Skeletal muscle tissue (tissue), 4 donors: Measurements from ENCODE around the gene CAPN9. TPM values are rescaled to one million over a fixed set of nuclear protein-coding genes. Genes with fewer than 3 reads are reported as not detected.
A peak's percentile ranks its signal among the peaks of the same experiment; 100 is the strongest.

Experiments used
- H3K27ac ChIP-seq: one replicate; pipeline ENCODE4 v1.7.0; 2013; ENCODE audit warnings: mild to moderate bottlenecking, low read depth, low read length, inconsistent platforms
- H3K27me3 ChIP-seq, 3 donors: one replicate each; pipeline ENCODE4 v1.7.0; 2013; ENCODE audit warnings: low read length in 3 of 3; ENCODE audit not compliant: control insufficient read depth in 3 of 3, insufficient read depth in 3 of 3
- H3K36me3 ChIP-seq, 3 donors: one replicate each; pipeline ENCODE4 v1.7.0; 2013; ENCODE audit warnings: low read length in 3 of 3; ENCODE audit not compliant: control insufficient read depth in 3 of 3, insufficient read depth in 3 of 3
- H3K4me1 ChIP-seq, 3 donors: one replicate each; pipeline ENCODE4 v1.7.0; 2013; ENCODE audit warnings: low read length in 3 of 3, mild to moderate bottlenecking in 3 of 3; ENCODE audit not compliant: control insufficient read depth in 3 of 3, insufficient read depth in 3 of 3
- H3K4me3 ChIP-seq, 3 donors: one replicate each; pipeline ENCODE4 v1.7.0; 2013; ENCODE audit warnings: low read length in 3 of 3
- H3K9ac ChIP-seq, 3 donors: one replicate each; pipeline ENCODE4 v1.7.0; 2013; ENCODE audit warnings: low read length in 3 of 3, mild to moderate bottlenecking in 3 of 3, moderate library complexity in 2 of 3, low read depth in 1 of 3
- H3K9me3 ChIP-seq, 3 donors: one replicate each; pipeline ENCODE4 v1.7.0; 2013; ENCODE audit warnings: low read length in 3 of 3; ENCODE audit not compliant: control insufficient read depth in 3 of 3
- total RNA-seq: library from RNA; depleted of rRNA; stranded (reverse); fragments of >200 nt; gene quantifications from one replicate; pipeline ENCODE4 v1.2.3, GENCODE V29; 2014
- donor health status: Osteomylitis.

Gene CAPN9
- total RNA-seq, 1 donor from 2014 or later: under 0.01 TPM

GRCh38 chr1:230793463-230793745 is 46.2 kb downstream of the CAPN9 start:
- no peak overlapping the region for H3K27ac ChIP-seq
- H3K4me1 ChIP-seq: no peaks in the 10 kb centered on the region
- peaks cover 0 to 8% (median 0%) of the 10 kb centered on the region in 3 donors for H3K27me3 ChIP-seq
- H3K9me3 ChIP-seq: no peaks in the 10 kb centered on the region
- no peak overlapping the region for H3K9ac ChIP-seq
- no peak overlapping the region for H3K4me3 ChIP-seq
- H3K36me3 ChIP-seq: no peaks in the 10 kb centered on the region

GRCh38 chr1:230794431-230794830 is 47.2 kb downstream of the CAPN9 start:
- Histone ChIP-seq H3K27me3 (peaks cover 0 to 8% (median 0%) of the 10 kb centered on the region in 3 donors), H3K4me3 (no peak overlapping the region), H3K27ac (no peak overlapping the region), H3K36me3 (no peaks in the 10 kb centered on the region), H3K9me3 (no peaks in the 10 kb centered on the region), H3K4me1 (no peaks in the 10 kb centered on the region), H3K9ac (no peak overlapping the region)

GRCh38 chr1:230794871-230795605 is 47.9 kb downstream of the CAPN9 start:
- H3K9ac ChIP-seq: no peak overlapping the region

GRCh38 chr1:230796626-230797025 is 49.4 kb downstream of the CAPN9 start:
- no peaks in the 10 kb centered on the region for H3K4me1 ChIP-seq
- no peaks in the 10 kb centered on the region for H3K36me3 ChIP-seq
- H3K9me3 ChIP-seq: no peaks in the 10 kb centered on the region
- no peak overlapping the region for H3K9ac ChIP-seq
- peaks cover 0 to 6% (median 0%) of the 10 kb centered on the region in 3 donors for H3K27me3 ChIP-seq
- no peak overlapping the region for H3K4me3 ChIP-seq
- H3K27ac ChIP-seq: no peak overlapping the region

More at GRCh38 chr1:230794871-230795605, 47.9 kb downstream of the CAPN9 start:
- Histone ChIP-seq H3K4me3 (no peak overlapping the region), H3K4me1 (no peaks in the 10 kb centered on the region), H3K9me3 (no peaks in the 10 kb centered on the region), H3K36me3 (no peaks in the 10 kb centered on the region), H3K27ac (no peak overlapping the region), H3K27me3 (peaks cover 0 to 8% (median 0%) of the 10 kb centered on the region in 3 donors)

- Histone ChIP-seq H3K36me3 (no peaks in the 10 kb centered on the region), H3K4me1 (no peaks in the 10 kb centered on the region), H3K27ac (no peak overlapping the region), H3K9ac (no peak overlapping the region), H3K27me3 (no peaks in the 10 kb centered on the region), H3K4me3 (no peak overlapping the region), H3K9me3 (no peaks in the 10 kb centered on the region)
Observed at GRCh38 chr1:230797376-230797920, 50.3 kb downstream of the CAPN9 start.

GRCh38 chr1:230797942-230798365 is 50.8 kb downstream of the CAPN9 start:
- no peaks in the 10 kb centered on the region for H3K27me3 ChIP-seq

GRCh38 chr1:230798491-230798890 is 51.3 kb downstream of the CAPN9 start:
- H3K27ac ChIP-seq: no peak overlapping the region
- H3K27me3 ChIP-seq: no peaks in the 10 kb centered on the region
- no peak overlapping the region for H3K4me3 ChIP-seq
- H3K9me3 ChIP-seq: no peaks in the 10 kb centered on the region
- H3K9ac ChIP-seq: no peak overlapping the region
- H3K4me1 ChIP-seq: no peaks in the 10 kb centered on the region
- no peaks in the 10 kb centered on the region for H3K36me3 ChIP-seq

More at GRCh38 chr1:230797942-230798365, 50.8 kb downstream of the CAPN9 start:
- Histone ChIP-seq H3K36me3 (no peaks in the 10 kb centered on the region), H3K4me3 (no peak overlapping the region), H3K27ac (no peak overlapping the region), H3K9ac (no peak overlapping the region), H3K4me1 (no peaks in the 10 kb centered on the region), H3K9me3 (no peaks in the 10 kb centered on the region)

GRCh38 chr1:230800891-230801840 is 54.0 kb downstream of the CAPN9 start:
- H3K36me3 ChIP-seq: no peaks in the 10 kb centered on the region
- no peaks in the 10 kb centered on the region for H3K9me3 ChIP-seq
- H3K27me3 ChIP-seq: no peaks in the 10 kb centered on the region
- H3K9ac ChIP-seq: no peak overlapping the region
- no peak overlapping the region for H3K4me3 ChIP-seq
- no peak overlapping the region for H3K27ac ChIP-seq
- H3K4me1 ChIP-seq: no peaks in the 10 kb centered on the region

- no peaks in the 10 kb centered on the region for H3K27me3 ChIP-seq
- H3K4me3 ChIP-seq: no peak overlapping the region
- H3K4me1 ChIP-seq: peaks cover 0 to 24% (median 21%) of the 10 kb centered on the region in 3 donors
- H3K27ac ChIP-seq: no peak overlapping the region
- no peaks in the 10 kb centered on the region for H3K36me3 ChIP-seq
- H3K9me3 ChIP-seq: no peaks in the 10 kb centered on the region
- H3K9ac ChIP-seq: no peak overlapping the region
Observed at GRCh38 chr1:230804396-230804795, 57.2 kb downstream of the CAPN9 start.

- Histone ChIP-seq H3K9ac (peak overlapping the region in 1 of 3 donors; percentile 20), H3K4me3 (no peak overlapping the region), H3K36me3 (no peaks in the 10 kb centered on the region)
Observed at GRCh38 chr1:230806552-230806951, 59.4 kb downstream of the CAPN9 start.

More at GRCh38 chr1:230806552-230806951, 59.4 kb downstream of the CAPN9 start:
- Histone ChIP-seq H3K27me3 (no peaks in the 10 kb centered on the region), H3K4me1 (peaks cover 0 to 29% (median 25%) of the 10 kb centered on the region in 3 donors), H3K27ac (peak overlapping the region; percentile 69), H3K9me3 (no peaks in the 10 kb centered on the region)
